HL-60 (cell line): ENCODE results near the gene DNALI1.
"Not testable (repeated sequence)": the region's sequence is repeated elsewhere in the genome, so short reads cannot be mapped to it uniquely, and the experiment has no call there.

Experiments
- DNase-seq, 2 experiments: peaks; one replicate each; pipeline ENCODE4 v3.0.0-alpha.2; 2010 to 2020; ENCODE audit warnings: low read depth in 1 of 2, low spot score in 1 of 2
- H3K27ac ChIP-seq: fragments of 250-450 bp; sonication (Bioruptor Pico); replicated peaks from 2 replicates; pipeline ENCODE4 v1.5.1; 2020; ENCODE audit warnings: mild to moderate bottlenecking, moderate library complexity
- H3K27me3 ChIP-seq: fragments of 250-450 bp; sonication (Bioruptor Pico); 2 replicates; pipeline ENCODE4 v1.5.1; 2021; ENCODE audit warnings: mild to moderate bottlenecking, moderate library complexity; ENCODE audit not compliant: insufficient read depth, poor library complexity, severe bottlenecking
- H3K4me3 ChIP-seq: replicated peaks from 2 replicates; pipeline ENCODE4 v1.5.1; 2011; ENCODE audit warnings: mild to moderate bottlenecking, control low read depth, low read length; ENCODE audit not compliant: insufficient read depth
- CTCF ChIP-seq: IDR thresholded peaks from one replicate; pipeline ENCODE4 v1.5.1; 2011; ENCODE audit warnings: low read length, control low read depth, inconsistent platforms; ENCODE audit not compliant: insufficient read depth
- GABPA ChIP-seq: IDR thresholded peaks from 2 replicates; pipeline ENCODE4 v1.6.1; 2012; ENCODE audit warnings: low read depth
- POLR2AphosphoS5 ChIP-seq: IDR thresholded peaks from 2 replicates; pipeline ENCODE4 v1.6.1; 2012; ENCODE audit warnings: low read depth
- SPI1 ChIP-seq: IDR thresholded peaks from 2 replicates; pipeline ENCODE4 v1.6.1; 2012; ENCODE audit warnings: low read depth, mild to moderate bottlenecking, borderline replicate concordance
- TF ChIP-seq, protein P1 (sequence below): IDR thresholded peaks from 2 replicates; pipeline ENCODE4 v1.6.1; 2012; ENCODE audit warnings: low read depth; ENCODE audit not compliant: insufficient replicate concordance

DNALI1 gene

DNA sequence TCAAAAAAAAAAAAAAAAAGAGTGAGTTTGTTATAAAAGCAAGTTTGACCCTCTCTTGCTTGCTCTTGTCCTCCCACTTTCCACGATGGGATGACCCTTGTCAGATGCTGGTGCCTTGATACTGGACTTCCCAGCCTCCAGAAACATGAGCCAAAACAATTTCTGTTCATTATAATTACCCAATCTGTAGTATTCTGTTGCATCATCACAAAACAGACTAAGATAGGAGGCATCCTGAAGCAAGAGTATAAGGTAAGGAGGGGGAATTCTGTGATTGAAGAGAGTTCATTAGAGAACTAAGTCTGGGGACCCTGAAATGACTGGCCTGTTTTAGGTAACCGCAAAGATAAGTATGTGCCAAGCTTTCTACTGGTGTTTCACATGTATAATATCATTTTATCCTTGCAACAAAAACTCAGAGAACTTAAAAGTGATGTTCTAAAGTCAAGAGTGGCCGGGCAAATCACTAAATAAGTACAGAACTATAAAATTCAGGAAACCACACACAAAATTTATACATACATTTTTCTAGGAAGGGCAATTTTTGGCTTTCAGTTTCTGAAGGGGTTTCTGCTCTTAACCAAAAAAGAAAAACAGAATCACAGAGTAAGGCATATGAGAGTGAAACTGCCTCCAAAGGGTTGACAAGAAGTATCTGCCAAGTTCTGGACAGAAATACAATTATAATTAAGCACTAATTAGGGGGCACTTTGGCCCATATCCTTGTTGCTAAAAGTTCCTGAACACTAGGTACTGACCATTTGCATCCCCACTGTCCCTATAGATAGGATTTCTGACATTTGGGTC lies 14.0 kb downstream of the DNALI1 start:
- no peak overlapping the region for H3K4me3 ChIP-seq
- H3K27ac ChIP-seq = no peak overlapping the region
- no peak for TF ChIP-seq SPI1
- TF ChIP-seq GABPA = no peak
- TF ChIP-seq CTCF = no peak
- TF ChIP-seq POLR2AphosphoS5 = no peak
- TF ChIP-seq, protein P1, sequence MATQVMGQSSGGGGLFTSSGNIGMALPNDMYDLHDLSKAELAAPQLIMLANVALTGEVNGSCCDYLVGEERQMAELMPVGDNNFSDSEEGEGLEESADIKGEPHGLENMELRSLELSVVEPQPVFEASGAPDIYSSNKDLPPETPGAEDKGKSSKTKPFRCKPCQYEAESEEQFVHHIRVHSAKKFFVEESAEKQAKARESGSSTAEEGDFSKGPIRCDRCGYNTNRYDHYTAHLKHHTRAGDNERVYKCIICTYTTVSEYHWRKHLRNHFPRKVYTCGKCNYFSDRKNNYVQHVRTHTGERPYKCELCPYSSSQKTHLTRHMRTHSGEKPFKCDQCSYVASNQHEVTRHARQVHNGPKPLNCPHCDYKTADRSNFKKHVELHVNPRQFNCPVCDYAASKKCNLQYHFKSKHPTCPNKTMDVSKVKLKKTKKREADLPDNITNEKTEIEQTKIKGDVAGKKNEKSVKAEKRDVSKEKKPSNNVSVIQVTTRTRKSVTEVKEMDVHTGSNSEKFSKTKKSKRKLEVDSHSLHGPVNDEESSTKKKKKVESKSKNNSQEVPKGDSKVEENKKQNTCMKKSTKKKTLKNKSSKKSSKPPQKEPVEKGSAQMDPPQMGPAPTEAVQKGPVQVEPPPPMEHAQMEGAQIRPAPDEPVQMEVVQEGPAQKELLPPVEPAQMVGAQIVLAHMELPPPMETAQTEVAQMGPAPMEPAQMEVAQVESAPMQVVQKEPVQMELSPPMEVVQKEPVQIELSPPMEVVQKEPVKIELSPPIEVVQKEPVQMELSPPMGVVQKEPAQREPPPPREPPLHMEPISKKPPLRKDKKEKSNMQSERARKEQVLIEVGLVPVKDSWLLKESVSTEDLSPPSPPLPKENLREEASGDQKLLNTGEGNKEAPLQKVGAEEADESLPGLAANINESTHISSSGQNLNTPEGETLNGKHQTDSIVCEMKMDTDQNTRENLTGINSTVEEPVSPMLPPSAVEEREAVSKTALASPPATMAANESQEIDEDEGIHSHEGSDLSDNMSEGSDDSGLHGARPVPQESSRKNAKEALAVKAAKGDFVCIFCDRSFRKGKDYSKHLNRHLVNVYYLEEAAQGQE = no peak
- DNase-seq = no peak
- no peaks in the 10 kb centered on the region for H3K27me3 ChIP-seq

DNA sequence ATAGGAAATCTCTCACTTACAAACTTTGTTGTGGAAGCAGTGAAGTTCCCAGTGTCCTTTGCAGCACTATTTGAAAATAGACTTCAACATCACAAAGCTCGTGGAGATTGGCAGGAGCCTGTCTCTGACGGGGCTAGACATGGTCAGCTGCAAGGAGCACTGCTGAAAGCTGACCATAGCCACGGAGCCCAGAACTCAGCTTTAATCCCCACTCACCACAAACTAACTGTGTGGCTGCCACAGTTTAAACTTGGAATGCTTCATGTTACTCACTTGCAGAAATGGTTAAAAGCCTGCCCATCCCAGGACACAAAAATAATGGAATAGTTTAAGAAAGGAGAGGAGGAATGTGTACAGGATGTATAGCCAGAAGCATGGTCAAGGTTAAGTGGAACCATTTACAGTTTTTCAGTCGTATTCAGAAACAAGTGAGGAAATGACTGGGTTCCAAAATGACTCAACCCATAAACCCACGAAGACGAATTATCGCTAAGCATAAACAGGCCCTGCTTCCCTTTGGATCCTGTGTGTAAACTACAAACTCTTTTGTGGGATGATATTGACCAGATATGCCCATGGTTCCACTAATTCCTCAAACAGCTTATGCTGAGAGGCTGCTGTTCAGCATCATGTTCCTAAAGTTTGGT lies 18.2 kb downstream of the DNALI1 start:
- Histone ChIP-seq H3K27me3 (no peaks in the 10 kb centered on the region), H3K4me3 (no peak overlapping the region), H3K27ac (no peak overlapping the region)
- no peak for TF ChIP-seq SPI1
- TF ChIP-seq, protein P1 = no peak
- TF ChIP-seq POLR2AphosphoS5 = no peak
- no peak for TF ChIP-seq CTCF
- TF ChIP-seq GABPA = no peak
- no peak for DNase-seq

DNA sequence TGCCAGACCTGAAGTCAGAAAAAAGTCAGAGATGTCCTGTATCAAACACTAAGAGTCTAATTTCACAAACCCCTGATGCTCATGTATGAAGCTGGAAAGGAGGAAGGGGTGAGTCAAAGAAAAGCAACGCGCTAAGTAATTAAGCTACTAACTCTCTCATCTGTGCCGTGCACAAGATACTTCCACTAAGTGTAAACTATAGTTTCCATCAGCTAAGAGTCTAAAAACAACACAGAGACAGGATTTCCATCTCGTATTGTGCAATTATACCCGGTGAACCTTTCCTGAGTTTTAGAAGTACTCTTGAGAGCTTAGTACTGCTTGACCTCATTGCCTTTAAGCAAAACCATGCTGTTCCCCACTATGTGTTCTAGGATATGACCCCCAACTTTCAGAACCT lies 19.0 kb downstream of the DNALI1 start:
- Histone ChIP-seq H3K27me3 (no peaks in the 10 kb centered on the region), H3K27ac (no peak overlapping the region), H3K4me3 (no peak overlapping the region)
- TF ChIP-seq SPI1 (no peak), CTCF (no peak), GABPA (no peak), POLR2AphosphoS5 (no peak)
- TF ChIP-seq, protein P1 = no peak
- no peak for DNase-seq

DNA sequence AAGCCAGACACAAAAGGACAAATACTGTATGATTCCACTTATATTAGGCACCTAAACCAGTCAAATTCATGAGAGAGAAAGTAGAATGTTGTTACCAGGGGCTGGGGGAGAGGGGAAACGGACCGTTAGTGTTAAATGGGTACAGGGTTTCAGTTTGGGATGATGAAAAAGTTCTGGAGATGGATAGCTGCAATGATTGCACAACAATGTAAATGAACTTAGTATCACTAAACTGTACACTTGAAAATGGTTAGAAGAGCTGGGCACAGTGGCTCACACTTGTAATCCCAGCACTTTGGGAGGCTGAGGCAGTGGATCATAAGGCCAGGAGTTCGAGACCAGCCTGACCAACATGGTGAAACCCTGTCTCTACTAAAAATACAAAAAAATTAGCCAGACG lies 27.8 kb downstream of the DNALI1 start:
- H3K27ac ChIP-seq, H3K4me3 ChIP-seq: not testable (repeated sequence)

More for the DNA sequence above, 27.8 kb downstream of the DNALI1 start:
- H3K27me3 ChIP-seq, DNase-seq: not testable (repeated sequence)
